Measurements from ENCODE around the gene CLMP.

CLMP gene

GRCh38 chr11:123150882-123151281, 44.2 kb downstream of the CLMP start:
- Histone ChIP-seq H2AFZ (ENCODE audit: insufficient read depth, low read length, poor library complexity) (no peak overlapping the region), H2BK120ac (ENCODE audit: insufficient read depth, low read length, poor library complexity) (no peak overlapping the region), H4K12ac (ENCODE audit: low read depth, low read length) (no peak overlapping the region), H3K14ac (ENCODE audit: low read length) (no peak overlapping the region), H4K8ac (ENCODE audit: low read depth, low read length) (no peak overlapping the region), H4K91ac (ENCODE audit: low read depth, low read length) (no peak overlapping the region), H3K4me2 (ENCODE audit: low read length) (no peak overlapping the region), H3K27me3 (ENCODE audit: insufficient read depth, low read length) (no peaks in the 10 kb centered on the region), H3K4me1 (ENCODE audit: control insufficient read depth in 1 of 2, insufficient read depth in 2 of 2, low read length in 2 of 2) (peaks cover under 1 to 2% of the 10 kb centered on the region in 2 experiments), H3K9ac (ENCODE audit: low read length) (no peak overlapping the region), H3K18ac (ENCODE audit: low read length) (no peak overlapping the region), H3K4ac (ENCODE audit: low read depth, low read length) (no peak overlapping the region), H3K79me2 (ENCODE audit: control insufficient read depth, insufficient read depth, low read length, poor library complexity) (no peaks in the 10 kb centered on the region), H3K79me1 (ENCODE audit: low read length) (no peaks in the 10 kb centered on the region), H2BK5ac (ENCODE audit: low read depth, low read length, poor library complexity) (no peak overlapping the region), H3K36me3 (ENCODE audit: control insufficient read depth in 1 of 2, insufficient read depth in 2 of 2, low read length in 2 of 2) (peaks cover 0 to 2% of the 10 kb centered on the region in 2 experiments), H2AK5ac (ENCODE audit: low read length) (no peak overlapping the region), H2BK12ac (ENCODE audit: low read length) (no peak overlapping the region), H3K9me3 (ENCODE audit: insufficient read depth, low read depth, low read length) (no peaks in the 10 kb centered on the region), H3K27ac (ENCODE audit: low read depth, low read length) (no peak overlapping the region), H3K23ac (ENCODE audit: low read length) (no peak overlapping the region), H3K4me3 (ENCODE audit: low read depth, low read length) (no peak overlapping the region)
- no CpG with 5 or more reads among the region's 6 CpGs for WGBS (ENCODE audit: extremely low coverage, insufficient coverage, insufficient read length)
- DNase-seq: no peak

DNA sequence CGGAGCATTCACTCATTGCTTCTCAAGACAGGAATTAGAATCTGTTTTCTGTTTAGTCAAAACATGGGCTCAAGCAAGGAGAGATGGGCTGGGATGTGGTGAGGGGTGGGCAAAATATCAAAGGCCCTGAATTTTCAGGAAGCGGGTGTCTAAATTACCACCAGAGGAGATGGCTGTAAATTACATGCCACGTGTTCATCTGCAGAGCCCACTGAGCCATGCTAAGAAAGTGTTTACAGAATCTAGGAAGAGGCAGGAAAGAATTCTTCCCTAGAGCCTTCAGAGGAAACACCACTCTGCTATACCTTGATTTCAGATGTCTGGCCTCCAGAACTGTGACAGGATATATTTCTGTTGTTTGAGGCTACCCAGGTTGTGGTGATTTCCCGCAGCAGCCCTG, 46.1 kb downstream of the CLMP start:
- Histone ChIP-seq H3K79me1 (ENCODE audit: low read length) (peaks cover 4% of the 10 kb centered on the region), H3K4ac (ENCODE audit: low read depth, low read length) (no peak overlapping the region), H3K27me3 (ENCODE audit: insufficient read depth, low read length) (no peaks in the 10 kb centered on the region), H3K79me2 (ENCODE audit: control insufficient read depth, insufficient read depth, low read length, poor library complexity) (no peaks in the 10 kb centered on the region), H2BK120ac (ENCODE audit: insufficient read depth, low read length, poor library complexity) (no peak overlapping the region), H3K4me2 (ENCODE audit: low read length) (no peak overlapping the region), H3K9ac (ENCODE audit: low read length) (no peak overlapping the region), H3K27ac (ENCODE audit: low read depth, low read length) (no peak overlapping the region), H3K14ac (ENCODE audit: low read length) (no peak overlapping the region), H2AFZ (ENCODE audit: insufficient read depth, low read length, poor library complexity) (no peak overlapping the region), H3K18ac (ENCODE audit: low read length) (no peak overlapping the region), H2BK12ac (ENCODE audit: low read length) (no peak overlapping the region), H2BK5ac (ENCODE audit: low read depth, low read length, poor library complexity) (no peak overlapping the region), H2AK5ac (ENCODE audit: low read length) (no peak overlapping the region), H4K12ac (ENCODE audit: low read depth, low read length) (no peak overlapping the region), H3K4me3 (ENCODE audit: low read depth, low read length) (no peak overlapping the region), H3K9me3 (ENCODE audit: insufficient read depth, low read depth, low read length) (no peaks in the 10 kb centered on the region), H4K91ac (ENCODE audit: low read depth, low read length) (no peak overlapping the region), H3K4me1 (ENCODE audit: control insufficient read depth in 1 of 2, insufficient read depth in 2 of 2, low read length in 2 of 2) (peaks cover 6 to 12% of the 10 kb centered on the region in 2 experiments), H3K23ac (ENCODE audit: low read length) (no peak overlapping the region), H4K8ac (ENCODE audit: low read depth, low read length) (no peak overlapping the region), H3K36me3 (ENCODE audit: control insufficient read depth in 1 of 2, insufficient read depth in 2 of 2, low read length in 2 of 2) (peaks cover 0 to 2% of the 10 kb centered on the region in 2 experiments)
- WGBS (ENCODE audit: extremely low coverage, insufficient coverage, insufficient read length): no CpG with 5 or more reads among the region's 4 CpGs
- no peak for DNase-seq

DNA sequence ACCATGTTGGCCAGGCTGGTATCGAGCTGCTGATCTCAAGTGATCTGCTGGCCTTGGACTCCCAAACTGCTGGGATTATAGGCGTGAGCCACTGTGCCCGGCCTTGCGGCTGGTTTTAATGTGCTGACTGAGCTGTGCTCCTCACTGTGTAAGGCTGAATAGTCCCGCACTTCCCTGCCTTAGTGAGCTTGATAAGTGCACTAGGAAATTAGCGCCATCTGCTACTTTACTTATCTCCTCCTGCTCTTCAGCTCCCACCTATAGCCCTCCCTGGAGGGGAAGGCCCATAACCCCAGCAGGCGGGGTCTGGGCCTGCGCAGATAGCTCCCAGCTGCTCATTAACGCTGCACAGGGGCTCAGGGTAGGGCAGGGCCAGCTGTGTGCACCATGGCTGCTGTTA, 49.4 kb downstream of the CLMP start:
- H3K9ac ChIP-seq (ENCODE audit: low read length): no peak overlapping the region
- WGBS (ENCODE audit: extremely low coverage, insufficient coverage, insufficient read length): no CpG with 5 or more reads among the region's 9 CpGs
- no peak overlapping the region for H3K4ac ChIP-seq (ENCODE audit: low read depth, low read length)
- H3K79me2 ChIP-seq (ENCODE audit: control insufficient read depth, insufficient read depth, low read length, poor library complexity): no peaks in the 10 kb centered on the region
- peak overlapping the region; percentile 36 for H4K91ac ChIP-seq (ENCODE audit: low read depth, low read length)
- peaks cover 6 to 19% of the 10 kb centered on the region in 2 experiments for H3K4me1 ChIP-seq (ENCODE audit: control insufficient read depth in 1 of 2, insufficient read depth in 2 of 2, low read length in 2 of 2)
- H3K4me3 ChIP-seq (ENCODE audit: low read depth, low read length): no peak overlapping the region
- H3K4me2 ChIP-seq (ENCODE audit: low read length): no peak overlapping the region
- no peaks in the 10 kb centered on the region for H3K9me3 ChIP-seq (ENCODE audit: insufficient read depth, low read depth, low read length)
- H4K12ac ChIP-seq (ENCODE audit: low read depth, low read length): peak overlapping the region; percentile 59
- H3K14ac ChIP-seq (ENCODE audit: low read length): peak overlapping the region; percentile 28
- DNase-seq: no peak
- peak overlapping the region; percentile 56 for H3K27ac ChIP-seq (ENCODE audit: low read depth, low read length)
- H2AFZ ChIP-seq (ENCODE audit: insufficient read depth, low read length, poor library complexity): no peak overlapping the region
- peaks cover 15% of the 10 kb centered on the region for H3K79me1 ChIP-seq (ENCODE audit: low read length)
- H2BK120ac ChIP-seq (ENCODE audit: insufficient read depth, low read length, poor library complexity): peak overlapping the region; percentile 23
- no peaks in the 10 kb centered on the region for H3K27me3 ChIP-seq (ENCODE audit: insufficient read depth, low read length)
- H2BK12ac ChIP-seq (ENCODE audit: low read length): peak overlapping the region; percentile 56
- H3K23ac ChIP-seq (ENCODE audit: low read length): peak overlapping the region; percentile 17
- H3K36me3 ChIP-seq (ENCODE audit: control insufficient read depth in 1 of 2, insufficient read depth in 2 of 2, low read length in 2 of 2): no peaks in the 10 kb centered on the region
- H4K8ac ChIP-seq (ENCODE audit: low read depth, low read length): no peak overlapping the region
- peak overlapping the region; percentile 36 for H2BK5ac ChIP-seq (ENCODE audit: low read depth, low read length, poor library complexity)
- H2AK5ac ChIP-seq (ENCODE audit: low read length): no peak overlapping the region
- H3K18ac ChIP-seq (ENCODE audit: low read length): peak overlapping the region; percentile 86

GRCh38 chr11:123145220-123145619, 49.8 kb downstream of the CLMP start:
- Histone ChIP-seq H3K9me3 (ENCODE audit: insufficient read depth, low read depth, low read length) (no peaks in the 10 kb centered on the region), H3K36me3 (ENCODE audit: control insufficient read depth in 1 of 2, insufficient read depth in 2 of 2, low read length in 2 of 2) (peaks cover 0 to 2% of the 10 kb centered on the region in 2 experiments), H3K79me1 (ENCODE audit: low read length) (peaks cover 15% of the 10 kb centered on the region), H3K23ac (ENCODE audit: low read length) (no peak overlapping the region), H2BK120ac (ENCODE audit: insufficient read depth, low read length, poor library complexity) (peak overlapping the region; percentile 23), H3K27me3 (ENCODE audit: insufficient read depth, low read length) (no peaks in the 10 kb centered on the region), H3K18ac (ENCODE audit: low read length) (peak overlapping the region; percentile 86), H3K4me3 (ENCODE audit: low read depth, low read length) (no peak overlapping the region), H3K4me1 (ENCODE audit: control insufficient read depth in 1 of 2, insufficient read depth in 2 of 2, low read length in 2 of 2) (peaks cover 6 to 19% of the 10 kb centered on the region in 2 experiments), H4K8ac (ENCODE audit: low read depth, low read length) (no peak overlapping the region), H2BK12ac (ENCODE audit: low read length) (peak overlapping the region; percentile 56), H2BK5ac (ENCODE audit: low read depth, low read length, poor library complexity) (peak overlapping the region; percentile 36), H3K9ac (ENCODE audit: low read length) (no peak overlapping the region), H3K4ac (ENCODE audit: low read depth, low read length) (no peak overlapping the region), H4K91ac (ENCODE audit: low read depth, low read length) (peak overlapping the region; percentile 36), H3K4me2 (ENCODE audit: low read length) (no peak overlapping the region), H3K79me2 (ENCODE audit: control insufficient read depth, insufficient read depth, low read length, poor library complexity) (no peaks in the 10 kb centered on the region), H2AFZ (ENCODE audit: insufficient read depth, low read length, poor library complexity) (no peak overlapping the region), H3K14ac (ENCODE audit: low read length) (peak overlapping the region; percentile 28), H2AK5ac (ENCODE audit: low read length) (no peak overlapping the region), H3K27ac (ENCODE audit: low read depth, low read length) (peak overlapping the region; percentile 56), H4K12ac (ENCODE audit: low read depth, low read length) (peak overlapping the region; percentile 59)
- peak; percentile 73 to 79 for DNase-seq
- no CpG with 5 or more reads among the region's 13 CpGs for WGBS (ENCODE audit: extremely low coverage, insufficient coverage, insufficient read length)
